ENCODE measurements around the gene MYO7A. TPM values are rescaled to one million over a fixed set of nuclear protein-coding genes. Genes with fewer than 3 reads are reported as not detected.

Gene MYO7A
- total RNA-seq, 1 experiment from 2014 or later: 3.5 TPM

DNA sequence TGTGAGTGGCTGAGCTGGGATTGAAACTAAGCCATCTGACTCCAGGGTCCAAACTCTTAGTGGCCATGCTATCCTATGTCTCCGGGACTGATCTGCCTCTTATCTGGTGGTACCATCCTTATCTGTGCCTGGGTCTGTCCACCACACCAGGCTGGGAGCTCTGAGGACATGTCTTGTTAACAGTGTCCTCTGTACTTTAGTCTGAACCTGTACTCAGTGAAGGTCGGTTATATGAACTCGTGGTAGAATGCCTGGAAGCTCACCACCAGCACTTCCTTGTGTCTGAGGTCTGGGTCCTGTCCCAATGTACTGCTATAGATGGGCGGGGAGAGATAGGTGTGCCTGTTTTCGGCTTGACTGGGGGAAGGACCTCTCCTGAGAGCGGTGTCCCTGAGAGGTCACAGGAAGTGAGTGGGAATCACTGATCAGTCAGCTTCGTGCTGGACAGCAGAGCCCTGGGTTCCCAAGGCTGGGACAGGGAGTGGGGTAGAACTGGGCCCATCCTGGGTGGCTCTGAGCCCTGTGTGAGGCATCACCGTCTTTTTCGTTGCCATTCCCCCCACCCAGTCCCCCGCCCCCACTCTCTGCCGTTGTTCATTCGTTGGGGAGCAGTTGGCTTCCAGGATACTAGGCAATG lies 8.9 kb downstream of the MYO7A start:
- H4K20me1 ChIP-seq (ENCODE audit: insufficient read depth): no peaks in the 10 kb centered on the region
- intact Hi-C loops (cut with micrococcal nuclease; ENCODE audit: unreplicated experiment): no loop called here
- ChIA-PET CTCF (no interaction called here), POLR2A (ENCODE audit: unreplicated experiment) (no interaction called here)
- H3K9me3 ChIP-seq (ENCODE audit: insufficient read depth, low read depth): no peaks in the 10 kb centered on the region
- H3K79me2 ChIP-seq (ENCODE audit: low read depth): no peaks in the 10 kb centered on the region
- no TSS peak for BruUV-seq (replicated peaks)
- H3F3A ChIP-seq (ENCODE audit: insufficient read depth, low read depth): no peaks in the 10 kb centered on the region
- no peak for TF ChIP-seq EZH2 (IDR thresholded peaks at IDR 0.05; ENCODE audit: low read depth)
- no peak for TF ChIP-seq CTCF (conservative IDR thresholded peaks at IDR 0.05)
- H3K4me2 ChIP-seq: no peak overlapping the region
- peaks cover 11% of the 10 kb centered on the region for H3K4me1 ChIP-seq (replicated peaks; ENCODE audit: insufficient read depth)
- no peak overlapping the region for H3K4me3 ChIP-seq
- H2AFZ ChIP-seq: no peak overlapping the region
- DNase-seq: no peak
- no peak overlapping the region for H3K27ac ChIP-seq
- no peaks in the 10 kb centered on the region for H3K9me2 ChIP-seq (ENCODE audit: insufficient read depth)
- H3K36me3 ChIP-seq (ENCODE audit: low read depth): no peaks in the 10 kb centered on the region
- no peaks in the 10 kb centered on the region for H3K27me3 ChIP-seq (ENCODE audit: insufficient read depth, low read depth)

DNA sequence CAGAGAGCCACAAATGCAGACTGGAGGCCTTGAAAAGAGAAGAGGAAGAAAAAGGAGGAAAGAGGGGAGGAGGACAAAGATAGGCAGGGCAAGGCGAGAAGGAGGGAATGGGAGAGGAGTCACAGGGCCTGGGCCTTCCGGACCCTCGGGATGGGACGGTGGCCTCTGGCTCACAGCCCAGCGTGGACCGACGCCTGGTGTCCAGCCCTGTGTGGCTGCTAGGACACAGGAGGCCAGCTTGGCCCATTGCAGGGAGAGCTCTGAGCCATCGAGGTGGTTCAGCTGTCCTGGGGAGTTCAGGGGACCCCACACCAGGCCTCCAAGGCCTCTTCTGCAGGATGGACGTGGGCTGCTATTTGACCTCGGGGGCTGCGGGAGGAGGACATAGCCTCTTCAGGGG lies 9.4 kb downstream of the MYO7A start:
- no peaks in the 10 kb centered on the region for H3F3A ChIP-seq (ENCODE audit: insufficient read depth, low read depth)
- no peaks in the 10 kb centered on the region for H3K9me3 ChIP-seq (ENCODE audit: insufficient read depth, low read depth)
- H3K4me2 ChIP-seq: no peak overlapping the region
- H2AFZ ChIP-seq: no peak overlapping the region
- DNase-seq: no peak
- H3K9me2 ChIP-seq (ENCODE audit: insufficient read depth): no peaks in the 10 kb centered on the region
- CTCF ChIA-PET: no interaction called here
- no peak overlapping the region for H3K4me3 ChIP-seq
- peaks cover 11% of the 10 kb centered on the region for H3K4me1 ChIP-seq (replicated peaks; ENCODE audit: insufficient read depth)
- intact Hi-C loops (cut with micrococcal nuclease; ENCODE audit: unreplicated experiment): no loop called here
- TF ChIP-seq EZH2 (IDR thresholded peaks at IDR 0.05; ENCODE audit: low read depth) (no peak), CTCF (conservative IDR thresholded peaks at IDR 0.05) (no peak)
- POLR2A ChIA-PET (ENCODE audit: unreplicated experiment): no interaction called here
- H3K79me2 ChIP-seq (ENCODE audit: low read depth): no peaks in the 10 kb centered on the region
- H3K36me3 ChIP-seq (ENCODE audit: low read depth): no peaks in the 10 kb centered on the region
- no peaks in the 10 kb centered on the region for H3K27me3 ChIP-seq (ENCODE audit: insufficient read depth, low read depth)
- BruUV-seq (replicated peaks): no TSS peak
- H4K20me1 ChIP-seq (ENCODE audit: insufficient read depth): no peaks in the 10 kb centered on the region
- no peak overlapping the region for H3K27ac ChIP-seq

DNA sequence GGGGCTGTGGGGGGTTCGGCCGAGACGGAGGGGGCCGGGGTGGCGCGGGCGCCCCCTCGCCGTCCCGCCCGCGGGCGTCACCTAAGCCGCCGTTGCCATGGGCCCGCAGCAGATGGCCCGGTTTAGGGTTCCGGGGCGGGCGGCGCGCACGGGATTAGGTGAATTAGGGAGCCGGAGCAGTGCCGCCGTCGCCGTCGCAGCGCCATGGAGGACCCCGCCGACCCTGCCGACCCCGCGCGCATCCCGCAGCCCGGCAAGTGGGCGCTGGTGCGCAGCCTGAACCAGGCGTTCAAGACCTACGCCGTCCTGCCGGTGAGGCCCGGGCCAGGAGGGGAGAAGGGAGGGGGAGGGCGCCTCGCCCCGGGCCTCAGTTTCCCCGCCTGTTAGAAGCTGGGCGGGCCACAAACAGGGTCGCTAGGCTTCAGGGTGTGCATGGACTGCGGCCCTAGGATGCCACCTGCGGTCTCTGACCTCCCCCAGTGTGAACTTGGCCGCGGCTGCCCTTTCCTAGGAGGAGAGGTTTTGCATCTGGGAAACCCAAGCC lies 10.1 kb downstream of the MYO7A start:
- Histone ChIP-seq H3K4me2 (no peak overlapping the region), H2AFZ (no peak overlapping the region), H3K4me3 (no peak overlapping the region), H3K27ac (no peak overlapping the region), H3K9me2 (ENCODE audit: insufficient read depth) (no peaks in the 10 kb centered on the region), H3K27me3 (ENCODE audit: insufficient read depth, low read depth) (no peaks in the 10 kb centered on the region), H3K4me1 (replicated peaks; ENCODE audit: insufficient read depth) (peaks cover 11% of the 10 kb centered on the region), H3K36me3 (ENCODE audit: low read depth) (no peaks in the 10 kb centered on the region), H3F3A (ENCODE audit: insufficient read depth, low read depth) (no peaks in the 10 kb centered on the region), H4K20me1 (ENCODE audit: insufficient read depth) (no peaks in the 10 kb centered on the region), H3K9me3 (ENCODE audit: insufficient read depth, low read depth) (no peaks in the 10 kb centered on the region), H3K79me2 (ENCODE audit: low read depth) (no peaks in the 10 kb centered on the region)
- BruUV-seq (replicated peaks): no TSS peak
- intact Hi-C loops (cut with micrococcal nuclease; ENCODE audit: unreplicated experiment): no loop called here
- ChIA-PET POLR2A (ENCODE audit: unreplicated experiment) (no interaction called here), CTCF (no interaction called here)
- TF ChIP-seq EZH2 (IDR thresholded peaks at IDR 0.05; ENCODE audit: low read depth) (no peak), CTCF (conservative IDR thresholded peaks at IDR 0.05) (no peak)
- DNase-seq: no peak
